CD14-positive monocyte (primary cell): Measurements from ENCODE around the gene LTBP1. TPM values are rescaled to one million over a fixed set of nuclear protein-coding genes. Genes with fewer than 3 reads are reported as not detected.

Experiments used
- DNase-seq, 3 donors: peaks; one replicate each; pipeline ENCODE4 v3.0.0-alpha.2; 2011 to 2022
- H2AFZ ChIP-seq: 2 replicates; pipeline ENCODE4 v1.6.0; 2012; ENCODE audit warnings: mild to moderate bottlenecking, low read depth, low read length, inconsistent platforms; ENCODE audit not compliant: insufficient read depth, poor library complexity, severe bottlenecking
- H3K27ac ChIP-seq, 2 donors: 1 replicate in 1 of 2; 2 replicates in 1 of 2; pipeline ENCODE4 v1.5.1; 2012 to 2013; ENCODE audit warnings: low read length in 2 of 2, control low read depth in 1 of 2, inconsistent platforms in 1 of 2, low read depth in 1 of 2, mild to moderate bottlenecking in 1 of 2
- H3K27me3 ChIP-seq, 2 donors: one replicate each; pipeline versions ENCODE4 v1.6.0 to v1.6.1; 2011 to 2013; ENCODE audit warnings: low read length in 2 of 2; ENCODE audit not compliant: control insufficient read depth in 2 of 2, insufficient read depth in 2 of 2
- H3K36me3 ChIP-seq, 2 donors: replicated peaks in 1 of 2; 1 replicate in 1 of 2; 2 replicates in 1 of 2; pipeline versions ENCODE4 v1.5.1 to v1.6.1; 2012 to 2013; ENCODE audit warnings: low read length in 2 of 2, control low read depth in 1 of 2, inconsistent platforms in 1 of 2, mild to moderate bottlenecking in 1 of 2; ENCODE audit not compliant: insufficient read depth in 2 of 2, control insufficient read depth in 1 of 2
- H3K4me1 ChIP-seq, 2 donors: 1 replicate in 1 of 2; 2 replicates in 1 of 2; pipeline versions ENCODE4 v1.5.1 to v1.6.1; 2012 to 2013; ENCODE audit warnings: low read length in 2 of 2, control low read depth in 1 of 2, inconsistent platforms in 1 of 2, mild to moderate bottlenecking in 1 of 2, moderate library complexity in 1 of 2; ENCODE audit not compliant: insufficient read depth in 2 of 2, control insufficient read depth in 1 of 2
- H3K4me2 ChIP-seq: replicated peaks from 2 replicates; pipeline ENCODE3; 2012; ENCODE audit warnings: low read length, moderate library complexity, mild to moderate bottlenecking; ENCODE audit not compliant: poor library complexity, severe bottlenecking; ENCODE audit errors: extremely low read depth
- H3K4me3 ChIP-seq, 3 experiments: fragments of 200-600 bp in 1 of 3; sonication (generic) in 1 of 3; replicated peaks in 1 of 3; 1 replicate in 2 of 3; 2 replicates in 1 of 3; pipeline ENCODE4 v1.5.1; 2011 to 2013; ENCODE audit warnings: low read length in 3 of 3, mild to moderate bottlenecking in 3 of 3, control low read depth in 2 of 3, low read depth in 2 of 3, inconsistent platforms in 1 of 3, moderate library complexity in 1 of 3
- H3K79me2 ChIP-seq: 2 replicates; pipeline ENCODE4 v1.6.0; 2012; ENCODE audit warnings: mild to moderate bottlenecking, control low read depth, inconsistent platforms, low read length, moderate library complexity; ENCODE audit not compliant: insufficient read depth
- H3K9ac ChIP-seq: 2 replicates; pipeline ENCODE4 v1.6.0; 2017; ENCODE audit warnings: low read length, mild to moderate bottlenecking; ENCODE audit not compliant: insufficient read depth, poor library complexity, severe bottlenecking
- H3K9me3 ChIP-seq, 2 donors: replicated peaks in 1 of 2; 1 replicate in 1 of 2; 2 replicates in 1 of 2; pipeline versions ENCODE4 v1.5.1 to v1.6.1; 2012 to 2013; ENCODE audit warnings: low read length in 2 of 2, control low read depth in 1 of 2; ENCODE audit not compliant: control insufficient read depth in 1 of 2, insufficient read depth in 1 of 2
- H4K20me1 ChIP-seq: 2 replicates; pipeline ENCODE4 v1.6.0; 2012; ENCODE audit warnings: mild to moderate bottlenecking, low read length, control low read depth, moderate library complexity; ENCODE audit not compliant: insufficient read depth
- H3K27ac Mint-ChIP-seq, 7 donors: one replicate each; pipeline ENCODE4 v1.8.0; 2020; ENCODE audit warnings: mild to moderate bottlenecking in 7 of 7, mixed read lengths in 7 of 7, moderate library complexity in 6 of 7, inconsistent platforms in 2 of 7
- H3K27me3 Mint-ChIP-seq, 3 donors: one replicate each; pipeline ENCODE4 v1.8.0; 2021 to 2022; ENCODE audit warnings: low read depth in 3 of 3, mild to moderate bottlenecking in 3 of 3, mixed read lengths in 3 of 3, moderate library complexity in 3 of 3, inconsistent platforms in 1 of 3
- H3K36me3 Mint-ChIP-seq, 2 donors: one replicate each; pipeline ENCODE4 v1.8.0; 2020; ENCODE audit warnings: mixed read lengths in 2 of 2, inconsistent platforms in 1 of 2, mild to moderate bottlenecking in 1 of 2
- H3K4me1 Mint-ChIP-seq: one replicate; pipeline ENCODE4 v1.8.0; 2020; ENCODE audit warnings: mild to moderate bottlenecking, mixed read lengths
- H3K4me3 Mint-ChIP-seq, 2 donors: one replicate each; pipeline ENCODE4 v1.8.0; 2020; ENCODE audit warnings: mild to moderate bottlenecking in 2 of 2, mixed read lengths in 2 of 2, moderate library complexity in 1 of 2
- H3K9me3 Mint-ChIP-seq, 7 donors: one replicate each; pipeline ENCODE4 v1.8.0; 2020 to 2022; ENCODE audit warnings: mixed read lengths in 7 of 7, mild to moderate bottlenecking in 6 of 7, moderate library complexity in 6 of 7, inconsistent platforms in 2 of 7
- WGBS: methylation state at CpG from one replicate; pipeline ENCODE4 v1.1.5; 2013; ENCODE audit warnings: missing lambda C conversion rate; ENCODE audit not compliant: insufficient coverage; 5-methylcytosine and 5-hydroxymethylcytosine counted together
- intact Hi-C, 2 donors: fragments of 100-400 bp; cut with micrococcal nuclease; formaldehyde crosslinking; loops; one replicate each; pipeline versions ENCODE4 v1.15.0 to v1.15.1; 2023
- polyA plus RNA-seq, 3 donors: library from polyadenylated mRNA; depleted of rRNA in 1 of 3; unstranded in 2 of 3; stranded (reverse) in 1 of 3; fragments of 300-500 nt in 2 of 3; fragments of >200 nt in 1 of 3; fragmentation: Illumina TruSeq in 2 of 3; gene quantifications; 1 replicate in 2 of 3; 2 replicates in 1 of 3; pipeline ENCODE4 v1.2.3, GENCODE V29; 2012 to 2021
- TF ChIP-seq, protein P1 (sequence below): fragments of 200-600 bp; IDR thresholded peaks from one replicate; pipeline ENCODE4 v1.8.0; 2022; ENCODE audit warnings: antibody characterized with exemption, mild to moderate bottlenecking

LTBP1 gene
- polyA plus RNA-seq, 3 donors: 0.18 to 0.24 TPM; not detected in 1

DNA sequence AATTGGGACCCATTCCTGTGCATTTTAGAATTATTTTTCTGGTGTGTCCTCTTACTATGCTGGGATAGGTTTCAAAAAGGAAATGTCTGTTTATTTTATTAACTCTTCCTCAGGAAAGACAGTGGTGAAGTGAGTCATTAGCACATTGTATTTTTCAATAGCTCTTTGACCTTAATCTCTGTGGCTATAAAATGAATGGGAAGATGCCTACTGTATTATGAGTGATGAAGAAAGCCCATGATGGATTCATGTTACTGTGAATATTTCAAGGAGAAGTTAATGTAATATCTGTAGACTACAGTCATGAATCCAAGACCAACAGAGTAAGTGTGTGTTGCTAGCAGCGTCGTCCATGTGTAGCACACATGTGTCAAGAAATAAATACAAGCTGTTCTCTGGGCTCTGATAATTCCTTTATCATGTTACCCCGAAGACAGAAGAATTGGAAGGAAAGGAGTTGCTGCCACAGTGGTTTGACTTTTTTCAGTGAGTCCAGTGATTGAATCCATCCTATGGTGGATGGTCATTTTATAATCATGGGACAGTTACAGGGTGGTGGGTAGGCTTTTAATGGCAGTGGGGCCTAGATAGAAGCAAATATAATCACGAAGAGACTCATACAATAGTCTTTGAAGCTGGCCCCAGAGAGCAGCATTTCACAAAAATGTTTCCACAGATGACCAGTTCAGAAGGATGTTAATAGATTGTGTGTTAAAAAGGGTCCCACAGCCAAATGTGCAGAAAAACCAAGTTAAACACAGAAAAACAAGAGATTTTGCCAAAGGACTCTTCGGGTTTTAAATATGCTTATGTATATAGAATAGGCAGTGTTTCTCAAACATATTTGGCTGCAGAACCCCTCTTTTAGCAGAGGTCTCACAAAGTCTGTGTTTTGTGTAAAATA, 290.0 kb downstream of the LTBP1 start:
- Histone ChIP-seq H4K20me1 (no peaks in the 10 kb centered on the region), H3K79me2 (no peaks in the 10 kb centered on the region), H3K9me3 (no peaks in the 10 kb centered on the region), H3K36me3 (no peaks in the 10 kb centered on the region), H3K4me2 (no peak overlapping the region), H3K27ac (no peak overlapping the region), H3K27me3 (no peaks in the 10 kb centered on the region), H3K4me1 (no peaks in the 10 kb centered on the region), H3K9ac (no peak overlapping the region), H3K4me3 (no peak overlapping the region), H2AFZ (no peak overlapping the region)
- Mint-ChIP-seq H3K27me3 (peaks cover 0 to 1% (median 0%) of the 10 kb centered on the region in 3 donors), H3K27ac (no peak overlapping the region), H3K4me1 (no peaks in the 10 kb centered on the region), H3K9me3 (peaks cover 0 to 7% (median 0%) of the 10 kb centered on the region in 7 donors), H3K36me3 (no peaks in the 10 kb centered on the region), H3K4me3 (no peak overlapping the region)
- WGBS: 93% methylated on average over 3 of the region's 5 CpGs
- TF ChIP-seq, protein P1, sequence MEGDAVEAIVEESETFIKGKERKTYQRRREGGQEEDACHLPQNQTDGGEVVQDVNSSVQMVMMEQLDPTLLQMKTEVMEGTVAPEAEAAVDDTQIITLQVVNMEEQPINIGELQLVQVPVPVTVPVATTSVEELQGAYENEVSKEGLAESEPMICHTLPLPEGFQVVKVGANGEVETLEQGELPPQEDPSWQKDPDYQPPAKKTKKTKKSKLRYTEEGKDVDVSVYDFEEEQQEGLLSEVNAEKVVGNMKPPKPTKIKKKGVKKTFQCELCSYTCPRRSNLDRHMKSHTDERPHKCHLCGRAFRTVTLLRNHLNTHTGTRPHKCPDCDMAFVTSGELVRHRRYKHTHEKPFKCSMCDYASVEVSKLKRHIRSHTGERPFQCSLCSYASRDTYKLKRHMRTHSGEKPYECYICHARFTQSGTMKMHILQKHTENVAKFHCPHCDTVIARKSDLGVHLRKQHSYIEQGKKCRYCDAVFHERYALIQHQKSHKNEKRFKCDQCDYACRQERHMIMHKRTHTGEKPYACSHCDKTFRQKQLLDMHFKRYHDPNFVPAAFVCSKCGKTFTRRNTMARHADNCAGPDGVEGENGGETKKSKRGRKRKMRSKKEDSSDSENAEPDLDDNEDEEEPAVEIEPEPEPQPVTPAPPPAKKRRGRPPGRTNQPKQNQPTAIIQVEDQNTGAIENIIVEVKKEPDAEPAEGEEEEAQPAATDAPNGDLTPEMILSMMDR: no peak
- intact Hi-C loops: no loop called here
- DNase-seq: no peak

GRCh38 chr2:33238111-33238510, 291.4 kb downstream of the LTBP1 start:
- intact Hi-C loops: no loop called here
- peaks cover 0 to 7% (median 0%) of the 10 kb centered on the region in 7 donors for H3K9me3 Mint-ChIP-seq

More at GRCh38 chr2:33238111-33238510, 291.4 kb downstream of the LTBP1 start:
- Histone ChIP-seq H3K9ac (no peak overlapping the region), H3K4me2 (no peak overlapping the region), H4K20me1 (no peaks in the 10 kb centered on the region), H3K27me3 (no peaks in the 10 kb centered on the region), H3K4me3 (no peak overlapping the region), H3K36me3 (no peaks in the 10 kb centered on the region), H3K79me2 (no peaks in the 10 kb centered on the region), H3K27ac (no peak overlapping the region), H2AFZ (no peak overlapping the region), H3K9me3 (no peaks in the 10 kb centered on the region), H3K4me1 (no peaks in the 10 kb centered on the region)
- TF ChIP-seq, protein P1: no peak
- H3K4me1 Mint-ChIP-seq: no peaks in the 10 kb centered on the region
- no peak overlapping the region for H3K4me3 Mint-ChIP-seq
- no CpG with 5 or more reads among the region's 2 CpGs for WGBS
- H3K27me3 Mint-ChIP-seq: peaks cover 0 to 1% (median 0%) of the 10 kb centered on the region in 3 donors
- no peaks in the 10 kb centered on the region for H3K36me3 Mint-ChIP-seq
- no peak for DNase-seq
- no peak overlapping the region for H3K27ac Mint-ChIP-seq
